Epithelial cell of umbilical artery (primary cell): ENCODE measurements around the gene TBCEL. TPM values are rescaled to one million over a fixed set of nuclear protein-coding genes. Genes with fewer than 3 reads are reported as not detected.

Experiments used
- total RNA-seq: library from RNA; depleted of rRNA; stranded (reverse); fragments of >200 nt; gene quantifications from 2 replicates; pipeline ENCODE4 v1.2.3, GENCODE V29; 2014

Gene TBCEL, protein sequence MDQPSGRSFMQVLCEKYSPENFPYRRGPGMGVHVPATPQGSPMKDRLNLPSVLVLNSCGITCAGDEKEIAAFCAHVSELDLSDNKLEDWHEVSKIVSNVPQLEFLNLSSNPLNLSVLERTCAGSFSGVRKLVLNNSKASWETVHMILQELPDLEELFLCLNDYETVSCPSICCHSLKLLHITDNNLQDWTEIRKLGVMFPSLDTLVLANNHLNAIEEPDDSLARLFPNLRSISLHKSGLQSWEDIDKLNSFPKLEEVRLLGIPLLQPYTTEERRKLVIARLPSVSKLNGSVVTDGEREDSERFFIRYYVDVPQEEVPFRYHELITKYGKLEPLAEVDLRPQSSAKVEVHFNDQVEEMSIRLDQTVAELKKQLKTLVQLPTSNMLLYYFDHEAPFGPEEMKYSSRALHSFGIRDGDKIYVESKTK
- 18.2 and 37.1 TPM in 2 replicates for total RNA-seq

DNA sequence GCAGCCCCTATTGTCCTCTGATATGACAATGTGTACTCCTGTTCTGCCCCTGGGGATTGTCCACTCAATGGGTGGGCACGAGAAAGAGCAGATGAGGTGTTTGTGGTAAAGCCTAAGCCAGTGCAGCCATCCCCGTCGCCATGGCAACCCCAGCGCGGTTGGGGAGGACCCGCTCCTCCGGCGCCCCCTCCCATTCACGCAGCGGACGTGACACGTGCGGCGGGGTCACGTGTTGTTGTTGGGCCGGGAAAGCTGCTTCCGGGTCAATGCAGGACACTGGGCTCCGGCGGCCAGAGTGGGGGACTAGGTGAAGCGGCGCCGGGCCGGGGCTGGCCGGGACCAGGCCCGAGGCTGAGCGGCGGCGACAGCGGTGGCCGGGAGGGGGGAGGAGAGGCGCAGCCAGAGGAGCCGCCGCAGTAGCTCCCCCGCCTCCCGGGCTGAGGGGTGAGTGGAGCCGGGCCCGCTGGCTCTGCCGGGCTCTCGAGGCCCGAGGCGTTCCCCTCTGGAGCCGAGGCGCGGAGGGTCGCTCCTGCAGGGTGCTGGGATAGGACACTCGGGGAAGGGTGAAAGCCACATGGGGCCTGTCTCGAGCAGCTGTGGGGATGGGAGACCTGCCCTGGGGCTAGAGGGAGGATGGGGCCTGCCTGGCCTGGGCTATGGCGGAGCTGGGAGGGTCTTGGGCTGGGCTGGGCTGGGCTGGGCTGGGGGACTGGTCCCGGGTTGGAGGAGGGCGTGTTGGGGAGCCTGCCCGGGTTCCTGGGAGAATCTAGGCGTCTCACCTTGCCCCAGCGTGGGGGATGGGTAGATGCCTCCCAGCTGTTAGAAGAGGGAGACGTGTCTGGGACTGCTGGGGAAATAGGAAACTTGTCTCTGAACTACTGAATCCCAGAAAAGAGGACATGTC, at the start of gene TBCEL:
Gene TBCEL, plus strand, starts transcription at position 255 of the 904 bp plus-strand sequence. CDS start 21,589 bp downstream, outside the sequence.

DNA sequence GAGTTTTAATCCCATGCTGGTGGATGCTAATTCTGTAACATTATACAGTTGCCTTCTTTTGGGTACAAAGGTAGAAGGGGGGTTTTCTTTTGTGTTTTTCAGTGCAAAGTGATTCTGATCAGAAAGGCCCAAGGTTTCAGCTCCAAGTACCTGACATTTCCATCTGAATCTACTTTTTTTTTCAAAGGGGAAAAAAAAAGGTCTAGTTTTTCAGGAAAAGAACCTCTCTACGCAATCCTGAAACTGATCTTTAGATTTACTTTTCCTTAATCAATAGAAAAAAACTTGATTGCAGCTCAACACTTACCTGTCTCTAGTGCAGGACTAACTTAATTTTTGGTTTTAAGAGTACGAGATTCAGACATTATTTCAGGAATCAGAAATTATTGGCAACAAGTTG, 77.0 kb downstream of the TBCEL start, which contains the start of gene TECTA:
Gene TECTA, plus strand, starts transcription at position 301 of the 400 bp plus-strand sequence. CDS start 1,423 bp downstream, outside the sequence.

Other genes starting within 250 kb of the TBCEL start
- under 0.01 and 0.15 TPM in 2 replicates for gene TECTA, start 77.1 kb downstream of the TBCEL start, total RNA-seq